Measurements from ENCODE around the gene OPHN1. TPM values are rescaled to one million over a fixed set of nuclear protein-coding genes. Genes with fewer than 3 reads are reported as not detected.
"Not testable (repeated sequence)": the region's sequence is repeated elsewhere in the genome, so short reads cannot be mapped to it uniquely, and the experiment has no call there.

Gene OPHN1
- total and polyA plus RNA-seq, 2 donors (not counting 3 experiments of a cell fraction or from before 2014, with no cell fraction given): 3.9 to 6.7 TPM

DNA sequence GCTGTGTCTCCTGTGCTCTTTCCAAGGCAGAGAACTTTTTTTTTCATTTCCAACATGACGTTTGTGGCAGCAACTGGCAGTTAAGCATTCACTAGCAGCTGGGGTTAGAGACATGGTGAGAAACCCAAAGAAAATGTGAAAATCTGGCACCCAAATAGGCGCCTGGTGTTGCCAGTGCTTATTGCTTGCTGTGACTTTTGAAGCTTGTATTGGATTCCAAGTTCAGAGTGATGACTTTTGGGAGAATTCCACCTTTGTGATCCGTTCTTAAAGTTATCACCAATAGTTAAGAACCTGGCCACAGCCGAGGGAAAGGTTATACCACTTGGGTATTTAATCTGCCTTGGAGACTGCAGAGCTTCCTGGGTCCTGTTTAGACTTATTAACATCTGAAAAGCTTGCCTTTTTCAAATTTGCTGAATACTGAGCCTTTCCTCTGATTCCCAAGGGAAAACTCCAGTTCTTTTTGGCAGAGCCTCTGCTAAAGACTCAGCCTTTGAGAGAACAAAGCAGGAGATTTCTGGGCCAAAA, 101.0 kb downstream of the OPHN1 start:
- TF ChIP-seq GATA2 (IDR thresholded peaks at IDR 0.05; ENCODE audit: insufficient read depth, insufficient read length, low read depth, low read length) (no peak), EZH2 (IDR thresholded peaks at IDR 0.05; ENCODE audit: borderline replicate concordance, low read depth, low read length, severe bottlenecking) (no peak), POLR2A (IDR thresholded peaks at IDR 0.05; ENCODE audit: low read depth, low read length) (no peak), MYC (IDR thresholded peaks at IDR 0.05; ENCODE audit: low read depth, low read length) (no peak), JUN (IDR thresholded peaks at IDR 0.05; ENCODE audit: borderline replicate concordance, insufficient read depth, insufficient read length, low read depth) (no peak), POLR2AphosphoS5 (IDR thresholded peaks at IDR 0.05; ENCODE audit: insufficient read depth, low read depth, low read length) (no peak), FOS (IDR thresholded peaks at IDR 0.05; ENCODE audit: borderline replicate concordance, insufficient read depth, low read length) (no peak)
- TF ChIP-seq, protein P1, sequence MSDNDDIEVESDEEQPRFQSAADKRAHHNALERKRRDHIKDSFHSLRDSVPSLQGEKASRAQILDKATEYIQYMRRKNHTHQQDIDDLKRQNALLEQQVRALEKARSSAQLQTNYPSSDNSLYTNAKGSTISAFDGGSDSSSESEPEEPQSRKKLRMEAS (IDR thresholded peaks at IDR 0.05; ENCODE audit: insufficient read depth, insufficient read length): no peak
- TF ChIP-seq, protein P2, sequence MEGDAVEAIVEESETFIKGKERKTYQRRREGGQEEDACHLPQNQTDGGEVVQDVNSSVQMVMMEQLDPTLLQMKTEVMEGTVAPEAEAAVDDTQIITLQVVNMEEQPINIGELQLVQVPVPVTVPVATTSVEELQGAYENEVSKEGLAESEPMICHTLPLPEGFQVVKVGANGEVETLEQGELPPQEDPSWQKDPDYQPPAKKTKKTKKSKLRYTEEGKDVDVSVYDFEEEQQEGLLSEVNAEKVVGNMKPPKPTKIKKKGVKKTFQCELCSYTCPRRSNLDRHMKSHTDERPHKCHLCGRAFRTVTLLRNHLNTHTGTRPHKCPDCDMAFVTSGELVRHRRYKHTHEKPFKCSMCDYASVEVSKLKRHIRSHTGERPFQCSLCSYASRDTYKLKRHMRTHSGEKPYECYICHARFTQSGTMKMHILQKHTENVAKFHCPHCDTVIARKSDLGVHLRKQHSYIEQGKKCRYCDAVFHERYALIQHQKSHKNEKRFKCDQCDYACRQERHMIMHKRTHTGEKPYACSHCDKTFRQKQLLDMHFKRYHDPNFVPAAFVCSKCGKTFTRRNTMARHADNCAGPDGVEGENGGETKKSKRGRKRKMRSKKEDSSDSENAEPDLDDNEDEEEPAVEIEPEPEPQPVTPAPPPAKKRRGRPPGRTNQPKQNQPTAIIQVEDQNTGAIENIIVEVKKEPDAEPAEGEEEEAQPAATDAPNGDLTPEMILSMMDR (IDR thresholded peaks at IDR 0.05; ENCODE audit: extremely low read depth in 1 of 2, insufficient read depth in 1 of 2, low read depth in 1 of 2, low read length in 2 of 2): no peak
- H3K4me1 ChIP-seq (ENCODE audit: control insufficient read depth, extremely low read depth, insufficient read depth, low read length): no peaks in the 10 kb centered on the region
- dilution Hi-C loops (cut with MboI; ENCODE audit: extremely low pct_ligation_motif_present, low sequenced_read_pairs): no loop called here
- no peaks in the 10 kb centered on the region for H3K9me1 ChIP-seq (replicated peaks; ENCODE audit: control insufficient read depth, extremely low read depth, insufficient read depth, low read length)
- no TSS peak for BruUV-seq (replicated peaks)
- H3K4me2 ChIP-seq (ENCODE audit: insufficient read depth, low read length): no peak overlapping the region
- CTCF ChIA-PET: no interaction called here
- H3K9me3 ChIP-seq (replicated peaks; ENCODE audit: control insufficient read depth, insufficient read depth, low read length): no peaks in the 10 kb centered on the region
- H3K9ac ChIP-seq (replicated peaks; ENCODE audit: extremely low read depth, insufficient read depth, low read length): no peak overlapping the region
- H3K79me2 ChIP-seq (ENCODE audit: control insufficient read depth, insufficient read depth, low read length): no peaks in the 10 kb centered on the region
- H3K27ac ChIP-seq (ENCODE audit: insufficient read depth, low read depth, low read length): no peak overlapping the region
- no peaks in the 10 kb centered on the region for H3K27me3 ChIP-seq (ENCODE audit: control insufficient read depth in 2 of 2, insufficient read depth in 2 of 2, low read length in 2 of 2)
- intact Hi-C loops (cut with micrococcal nuclease): no loop called here
- FAIRE-seq (no peak), DNase-seq (ENCODE audit: low read depth, low spot score) (no peak)
- H2AFZ ChIP-seq (ENCODE audit: low read depth, low read length): no peak overlapping the region
- POLR2A ChIA-PET: no interaction called here
- no peaks in the 10 kb centered on the region for H4K20me1 ChIP-seq (replicated peaks; ENCODE audit: control insufficient read depth, extremely low read depth, insufficient read depth, low read length)
- H3K36me3 ChIP-seq (ENCODE audit: control insufficient read depth in 2 of 2, extremely low read depth in 1 of 2, insufficient read depth in 2 of 2, low read length in 2 of 2): no peaks in the 10 kb centered on the region
- no peak overlapping the region for H3K4me3 ChIP-seq (replicated peaks in 1 of 3; ENCODE audit: insufficient read depth in 1 of 3, low read depth in 1 of 3, low read length in 3 of 3)

DNA sequence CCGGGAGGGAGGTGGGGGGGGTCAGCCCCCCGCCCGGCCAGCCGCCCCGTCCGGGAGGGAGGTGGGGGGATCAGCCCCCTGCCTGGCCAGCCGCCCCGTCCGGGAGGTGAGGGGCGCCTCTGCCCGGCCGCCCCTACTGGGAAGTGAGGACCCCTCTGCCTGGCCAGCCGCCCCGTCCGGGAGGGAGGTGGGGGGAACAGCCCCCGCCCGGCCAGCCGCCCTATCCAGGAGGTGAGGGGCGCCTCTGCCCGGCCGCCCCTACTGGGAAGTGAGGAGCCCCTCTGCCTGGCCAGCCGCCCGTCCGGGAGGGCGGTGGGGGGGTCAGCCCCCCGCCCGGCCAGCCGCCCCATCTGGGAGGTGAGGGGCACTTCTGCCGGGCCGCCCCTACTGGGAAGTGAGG, 106.5 kb downstream of the OPHN1 start:
- H3K4me2 ChIP-seq (ENCODE audit: insufficient read depth, low read length); H3K9me3 ChIP-seq (replicated peaks; ENCODE audit: control insufficient read depth, insufficient read depth, low read length); H4K20me1 ChIP-seq (replicated peaks; ENCODE audit: control insufficient read depth, extremely low read depth, insufficient read depth, low read length); FAIRE-seq; H3K9ac ChIP-seq (replicated peaks; ENCODE audit: extremely low read depth, insufficient read depth, low read length); intact Hi-C loops (cut with micrococcal nuclease); BruUV-seq (replicated peaks); H3K9me1 ChIP-seq (replicated peaks; ENCODE audit: control insufficient read depth, extremely low read depth, insufficient read depth, low read length); H3K27ac ChIP-seq (ENCODE audit: insufficient read depth, low read depth, low read length); H3K27me3 ChIP-seq (ENCODE audit: control insufficient read depth in 2 of 2, insufficient read depth in 2 of 2, low read length in 2 of 2); H3K4me3 ChIP-seq (replicated peaks in 1 of 3; ENCODE audit: insufficient read depth in 1 of 3, low read depth in 1 of 3, low read length in 3 of 3); H3K36me3 ChIP-seq (ENCODE audit: control insufficient read depth in 2 of 2, extremely low read depth in 1 of 2, insufficient read depth in 2 of 2, low read length in 2 of 2); H3K79me2 ChIP-seq (ENCODE audit: control insufficient read depth, insufficient read depth, low read length); CTCF ChIA-PET; DNase-seq (ENCODE audit: low read depth, low spot score); POLR2A ChIA-PET; H3K4me1 ChIP-seq (ENCODE audit: control insufficient read depth, extremely low read depth, insufficient read depth, low read length); H2AFZ ChIP-seq (ENCODE audit: low read depth, low read length); dilution Hi-C loops (cut with MboI; ENCODE audit: extremely low pct_ligation_motif_present, low sequenced_read_pairs): not testable (repeated sequence)

Data from endothelial cell of umbilical vein (primary cell).